Measurements from ENCODE around the gene C17orf67. TPM values are rescaled to one million over a fixed set of nuclear protein-coding genes. Genes with fewer than 3 reads are reported as not detected.

Gene C17orf67
- total and polyA plus RNA-seq, 9 of the 15 experiments (the other 6 are each of a cell fraction or from before 2014, with no cell fraction given): 0.07 to 1.7 (median 0.59) TPM

GRCh38 chr17:56881685-56882295, 48.1 kb upstream of the C17orf67 start:
- H3K27ac ChIP-seq (ENCODE audit: extremely low read depth, low read depth, low read length): no peak overlapping the region
- no peaks in the 10 kb centered on the region for H3K9me1 ChIP-seq (ENCODE audit: control insufficient read depth, insufficient read depth, low read length)
- H3K4me2 ChIP-seq (ENCODE audit: insufficient read depth, low read length): no peak overlapping the region
- peaks cover 5% of the 10 kb centered on the region; the same call in 1 of the 3 replicates for H3K36me3 ChIP-seq (ENCODE audit: control insufficient read depth, insufficient read depth, low read length)
- in situ Hi-C loops (cut with MboI): no loop called here
- DNase-seq (ENCODE audit: extremely low read depth in 1 of 4, low spot score in 3 of 4) (no peak), ATAC-seq (no peak), FAIRE-seq (no peak)
- no peaks in the 10 kb centered on the region for H3K27me3 ChIP-seq (ENCODE audit: control insufficient read depth in 2 of 2, insufficient read depth in 2 of 2, low read length in 2 of 2)
- intact Hi-C loops (cut with micrococcal nuclease): no loop called here
- no peak overlapping the region for H3K4me3 ChIP-seq
- CTCF ChIA-PET (ENCODE audit: low intra/inter-chr PET ratio): no interaction called here
- no peaks in the 10 kb centered on the region for H3K79me2 ChIP-seq (ENCODE audit: control insufficient read depth, insufficient read depth, low read length)
- no peak overlapping the region for H2AFZ ChIP-seq (ENCODE audit: low read depth, low read length)
- POLR2A ChIA-PET: no interaction called here
- no TSS peak for BruUV-seq (replicated peaks)
- 77% methylated on average over 3 of the region's 3 CpGs for WGBS (ENCODE audit: insufficient coverage, low coverage, missing lambda C conversion rate)
- no peak overlapping the region for H3K9ac ChIP-seq (ENCODE audit: insufficient read depth in 1 of 2, low read depth in 2 of 2, low read length in 2 of 2)
- TF ChIP-seq NR4A1 (CRISPR knock-in tag; IDR thresholded peaks at IDR 0.05): no peak
- no peak for TF ChIP-seq NR4A1 (tag; IDR thresholded peaks at IDR 0.05)
- TF ChIP-seq ZFPM2 (CRISPR knock-in tag; IDR thresholded peaks at IDR 0.05): no peak
- TF ChIP-seq HDAC2 (IDR thresholded peaks at IDR 0.05): no peak
- TF ChIP-seq HOMEZ (CRISPR knock-in tag; IDR thresholded peaks at IDR 0.05): no peak
- no peak for TF ChIP-seq HMGN3 (IDR thresholded peaks at IDR 0.05; ENCODE audit: borderline replicate concordance, extremely low read depth, insufficient read length, low read depth, low read length)
- TF ChIP-seq FOS (IDR thresholded peaks at IDR 0.05; ENCODE audit: extremely low read depth, insufficient read length): no peak
- no peak for TF ChIP-seq ERF (CRISPR knock-in tag; IDR thresholded peaks at IDR 0.05)
- TF ChIP-seq PRPF4 (IDR thresholded peaks at IDR 0.05; ENCODE audit: insufficient read depth, low read depth, low read length, poor library complexity, severe bottlenecking): no peak
- TF ChIP-seq RBM39 (optimal IDR thresholded peaks at IDR 0.05; ENCODE audit: low read depth, low read length): no peak
- TF ChIP-seq ZSCAN32 (CRISPR knock-in tag; IDR thresholded peaks at IDR 0.05): no peak
- TF ChIP-seq SIN3B (IDR thresholded peaks at IDR 0.05; ENCODE audit: low read depth): no peak
- TF ChIP-seq, protein P1, sequence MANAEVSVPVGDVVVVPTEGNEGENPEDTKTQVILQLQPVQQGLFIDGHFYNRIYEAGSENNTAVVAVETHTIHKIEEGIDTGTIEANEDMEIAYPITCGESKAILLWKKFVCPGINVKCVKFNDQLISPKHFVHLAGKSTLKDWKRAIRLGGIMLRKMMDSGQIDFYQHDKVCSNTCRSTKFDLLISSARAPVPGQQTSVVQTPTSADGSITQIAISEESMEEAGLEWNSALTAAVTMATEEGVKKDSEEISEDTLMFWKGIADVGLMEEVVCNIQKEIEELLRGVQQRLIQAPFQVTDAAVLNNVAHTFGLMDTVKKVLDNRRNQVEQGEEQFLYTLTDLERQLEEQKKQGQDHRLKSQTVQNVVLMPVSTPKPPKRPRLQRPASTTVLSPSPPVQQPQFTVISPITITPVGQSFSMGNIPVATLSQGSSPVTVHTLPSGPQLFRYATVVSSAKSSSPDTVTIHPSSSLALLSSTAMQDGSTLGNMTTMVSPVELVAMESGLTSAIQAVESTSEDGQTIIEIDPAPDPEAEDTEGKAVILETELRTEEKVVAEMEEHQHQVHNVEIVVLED (CRISPR knock-in tag; IDR thresholded peaks at IDR 0.05): no peak
- TF ChIP-seq KAT2B (IDR thresholded peaks at IDR 0.05; ENCODE audit: low read depth, low read length): no peak
- TF ChIP-seq ZZZ3 (IDR thresholded peaks at IDR 0.05): no peak
- TF ChIP-seq MAFF (IDR thresholded peaks at IDR 0.05; ENCODE audit: low read length): no peak
- no peak for TF ChIP-seq YY1 (IDR thresholded peaks at IDR 0.05; ENCODE audit: borderline replicate concordance in 1 of 3, control insufficient read depth in 1 of 3, extremely low read depth in 1 of 3, insufficient read depth in 3 of 3, insufficient read length in 1 of 3, insufficient replicate concordance in 2 of 3, low read depth in 1 of 3, low read length in 2 of 3)
- no peak for TF ChIP-seq CBX2 (IDR thresholded peaks at IDR 0.05; ENCODE audit: insufficient read depth, low read length, poor library complexity, severe bottlenecking)
- TF ChIP-seq, protein P2, sequence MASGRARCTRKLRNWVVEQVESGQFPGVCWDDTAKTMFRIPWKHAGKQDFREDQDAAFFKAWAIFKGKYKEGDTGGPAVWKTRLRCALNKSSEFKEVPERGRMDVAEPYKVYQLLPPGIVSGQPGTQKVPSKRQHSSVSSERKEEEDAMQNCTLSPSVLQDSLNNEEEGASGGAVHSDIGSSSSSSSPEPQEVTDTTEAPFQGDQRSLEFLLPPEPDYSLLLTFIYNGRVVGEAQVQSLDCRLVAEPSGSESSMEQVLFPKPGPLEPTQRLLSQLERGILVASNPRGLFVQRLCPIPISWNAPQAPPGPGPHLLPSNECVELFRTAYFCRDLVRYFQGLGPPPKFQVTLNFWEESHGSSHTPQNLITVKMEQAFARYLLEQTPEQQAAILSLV (tag; IDR thresholded peaks at IDR 0.05): no peak
- H3K4me1 ChIP-seq (replicated peaks in 1 of 2; ENCODE audit: control insufficient read depth in 2 of 2, insufficient read depth in 2 of 2, low read length in 2 of 2): peaks cover 0 to 8% of the 10 kb centered on the region in 2 experiments; a peak in 3 of 5 replicates
- no peaks in the 10 kb centered on the region for H4K20me1 ChIP-seq (replicated peaks; ENCODE audit: control insufficient read depth, insufficient read depth, low read length)
- no peaks in the 10 kb centered on the region for H3K9me3 ChIP-seq (replicated peaks; ENCODE audit: control insufficient read depth, insufficient read depth, low read depth, low read length)

Measured in K562 (cell line).